Activated CD4-positive, alpha-beta T cell treated with anti-CD3 and anti-CD28 coated beads, Interleukin-2, Interleukin-4, amounts not matched to agents 100 ng/mL and 50 ng/mL, durations not matched to agents 16 hours and 8 hours (primary cell): ENCODE measurements around the gene RNF212.

ENCODE experiments used
- DNase-seq: peaks from one replicate; pipeline ENCODE4 v3.0.0-alpha.2; 2020; ENCODE audit warnings: low spot score

RNF212 gene

DNA sequence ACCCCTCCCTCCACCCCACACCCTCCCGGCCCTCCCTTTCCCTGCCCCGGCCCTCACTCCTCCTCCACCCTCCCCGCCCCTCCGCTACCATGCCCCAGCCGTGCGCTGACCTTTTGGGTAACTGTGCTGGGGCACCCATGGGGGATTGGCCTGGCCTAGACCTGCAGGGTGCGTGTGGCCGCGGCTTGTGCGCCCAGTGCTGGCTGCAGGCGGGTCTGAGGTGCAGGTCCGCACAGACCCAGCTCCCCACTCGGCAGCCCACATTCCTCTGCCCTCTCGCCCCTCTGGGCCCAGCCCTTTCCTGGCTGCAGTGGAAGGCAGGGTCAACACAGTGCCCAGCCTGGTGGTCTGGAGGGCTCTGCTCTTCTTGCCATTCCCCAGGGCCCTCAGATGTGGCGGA, 77.3 kb downstream of the RNF212 start:
- DNase-seq, result no peak

DNA sequence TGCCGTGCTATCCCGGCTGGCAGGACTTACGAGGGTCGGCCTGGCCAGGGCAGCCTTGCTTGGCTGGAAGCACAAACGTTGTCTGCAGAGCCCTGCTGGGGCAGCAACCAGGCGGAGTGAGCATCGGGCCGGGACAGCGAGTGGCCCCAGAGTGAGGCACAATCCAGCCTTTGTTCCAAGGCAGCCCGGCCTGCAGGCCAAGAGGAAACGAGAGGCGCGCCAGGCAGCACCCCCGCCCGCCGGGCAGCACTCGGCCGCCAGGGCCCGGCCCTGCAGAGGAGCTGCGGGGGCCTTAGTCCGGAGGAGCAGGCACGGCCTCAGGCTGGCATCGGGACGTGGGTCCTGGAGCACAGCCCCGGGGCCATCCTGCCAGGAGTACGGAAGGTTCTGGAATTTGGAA, 77.9 kb downstream of the RNF212 start:
- DNase-seq, result no peak

DNA sequence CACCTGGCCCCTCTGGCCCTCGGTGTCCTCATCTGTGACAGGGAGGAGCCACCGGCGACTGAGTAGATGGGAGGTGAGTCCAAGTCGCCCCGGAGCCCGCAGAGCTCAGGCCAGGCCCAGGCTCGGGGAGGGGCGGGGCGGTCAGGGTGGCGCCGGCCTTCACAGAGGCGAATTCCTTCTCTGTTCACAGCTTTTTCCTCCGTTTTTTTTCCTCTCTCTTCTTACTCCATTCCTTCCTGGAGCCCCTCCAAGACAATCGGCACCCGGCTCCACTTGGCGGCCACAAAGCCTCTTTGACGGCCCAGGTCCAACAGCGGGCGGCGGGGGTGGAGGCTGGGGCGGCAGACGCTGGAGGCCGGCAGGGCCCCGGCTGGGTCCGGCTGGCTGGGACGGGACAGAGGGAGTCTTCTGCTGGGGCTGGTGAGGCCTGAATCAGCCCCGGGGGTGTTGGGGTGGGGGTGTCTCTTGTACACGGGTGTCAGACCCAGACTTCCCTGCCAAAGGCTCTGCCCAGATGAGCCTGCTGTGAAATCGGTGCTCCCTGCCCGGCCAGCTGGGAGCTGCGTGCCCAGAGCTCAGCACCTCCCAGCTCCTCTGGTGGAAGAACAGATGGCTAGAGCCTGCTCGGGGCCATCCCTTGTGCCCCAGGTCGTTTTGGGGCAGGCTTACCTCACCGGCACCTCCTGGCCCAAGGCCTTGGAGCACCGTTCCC, 79.4 kb downstream of the RNF212 start:
- DNase-seq, result no peak

DNA sequence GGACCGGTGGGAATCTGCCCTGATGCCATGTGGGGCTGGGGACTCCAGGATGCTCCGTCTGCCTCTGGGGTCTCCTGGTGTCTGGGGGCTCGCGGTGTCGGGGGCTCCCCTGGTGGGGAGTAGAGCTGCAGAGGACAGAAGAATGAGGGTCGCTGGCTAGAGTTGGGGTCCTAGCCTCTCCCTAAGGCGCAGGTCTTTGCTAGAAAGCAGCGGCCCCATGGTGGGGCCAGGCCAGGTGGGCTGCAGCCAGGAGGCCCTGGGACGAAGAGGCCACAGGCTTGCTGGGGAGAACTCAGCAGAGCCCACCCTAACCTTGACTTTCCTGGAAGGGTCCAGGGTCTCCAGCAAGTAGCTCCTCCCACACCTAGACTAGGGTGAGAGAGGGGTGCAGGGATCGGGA, 80.5 kb downstream of the RNF212 start:
- no peak for DNase-seq

DNA sequence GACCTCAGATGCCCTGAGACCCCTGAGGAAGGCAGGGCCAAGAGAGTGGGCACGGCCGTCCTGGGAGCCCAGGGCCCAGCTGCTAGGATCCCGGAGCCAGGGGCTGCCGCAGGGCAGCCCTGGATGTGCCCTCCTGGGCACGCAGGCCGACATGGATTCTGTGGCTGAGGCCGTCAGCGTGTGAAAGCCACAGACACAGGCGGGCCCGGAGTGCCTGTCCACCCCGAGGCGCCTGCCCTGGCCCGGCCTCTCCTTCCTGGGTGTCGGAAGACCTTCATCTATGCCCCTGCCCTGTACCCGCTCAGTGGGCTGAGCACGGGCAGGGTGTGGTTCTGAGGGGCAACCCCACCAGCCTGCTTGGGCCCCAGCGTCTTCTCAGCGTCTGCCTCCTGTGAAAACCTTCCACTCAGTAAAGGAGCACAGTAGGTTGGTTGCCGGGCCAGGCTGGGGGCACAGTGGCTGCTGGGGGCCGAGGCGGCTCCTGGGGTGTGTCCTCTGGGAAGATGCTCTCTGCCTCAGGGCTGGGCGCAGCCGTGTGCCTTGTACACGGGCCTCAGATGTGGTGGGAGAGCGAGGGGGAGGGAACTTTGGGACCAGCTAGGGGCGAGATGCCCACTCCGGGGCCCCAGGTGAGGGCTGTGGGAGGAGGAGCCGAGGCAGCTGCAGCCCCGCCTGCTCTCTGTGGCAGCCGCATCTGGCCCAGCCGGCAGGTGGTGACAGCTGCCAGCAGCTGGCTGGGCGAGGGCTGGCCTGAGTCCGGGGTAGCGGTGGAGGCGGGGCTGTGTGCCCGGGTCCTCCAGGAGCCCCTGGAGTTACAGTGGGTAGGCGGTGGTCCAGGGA, 81.2 kb downstream of the RNF212 start:
- no peak for DNase-seq

DNA sequence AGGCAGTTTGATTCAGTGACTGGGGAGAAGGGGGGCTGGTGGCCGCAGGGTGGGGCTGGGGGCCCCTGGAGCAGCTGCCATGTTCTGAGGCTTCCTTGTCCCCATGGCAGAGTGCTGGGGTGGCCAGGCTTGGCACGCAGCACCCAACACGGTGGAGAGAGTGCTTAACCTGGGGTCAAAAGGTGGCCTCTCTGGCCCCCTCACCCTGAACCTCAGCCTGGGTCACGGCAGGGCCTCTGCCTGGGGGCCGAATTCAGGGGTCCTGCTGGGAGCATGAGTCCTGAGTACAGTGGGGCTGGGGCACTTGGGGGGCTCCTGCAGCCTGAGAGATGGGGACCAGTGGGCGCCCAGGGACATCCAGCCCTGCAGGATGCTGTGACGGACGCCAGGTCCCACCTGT, 82.0 kb downstream of the RNF212 start:
- no peak for DNase-seq

DNA sequence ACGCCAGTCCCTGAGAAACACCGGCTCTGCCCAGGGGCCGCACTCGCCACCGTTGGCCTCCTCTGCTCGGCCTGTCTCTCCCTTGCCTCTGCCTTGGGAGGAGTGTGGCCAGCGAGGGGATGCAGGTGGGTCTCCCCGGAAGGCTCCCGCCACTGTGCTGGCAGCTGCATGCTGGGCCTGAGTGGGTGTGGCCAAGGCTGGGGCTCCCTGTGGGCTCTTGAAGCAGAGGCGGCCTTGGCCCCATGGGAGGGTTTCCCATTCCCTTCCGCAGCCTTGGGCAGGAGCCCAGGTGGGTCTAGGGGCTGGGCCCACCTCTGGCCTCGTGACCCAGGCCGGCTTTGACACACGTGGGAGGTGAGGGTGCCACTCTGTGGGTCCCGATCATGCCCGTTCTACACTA, 82.8 kb downstream of the RNF212 start:
- DNase-seq, result no peak

DNA sequence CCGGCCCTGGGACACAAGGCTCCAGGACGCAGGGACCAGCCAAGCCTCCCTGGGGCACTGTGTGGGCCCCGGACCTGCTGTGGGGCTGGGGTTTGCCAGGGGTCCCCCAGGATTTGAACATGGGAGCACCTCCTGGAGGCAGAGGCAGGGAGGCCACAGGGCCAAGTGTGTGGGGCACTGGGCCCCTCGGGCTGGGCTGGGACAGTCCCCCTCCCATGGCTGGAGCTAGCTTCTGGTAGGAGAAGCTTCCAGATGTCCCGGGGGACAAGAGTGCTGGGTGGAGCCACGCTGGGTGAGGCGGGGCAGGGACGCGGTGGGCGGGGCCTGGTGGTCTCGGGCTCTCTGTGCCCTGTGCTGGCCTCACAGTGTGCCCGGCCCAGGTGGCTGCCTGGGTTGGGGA, 83.3 kb downstream of the RNF212 start:
- DNase-seq, result no peak

DNA sequence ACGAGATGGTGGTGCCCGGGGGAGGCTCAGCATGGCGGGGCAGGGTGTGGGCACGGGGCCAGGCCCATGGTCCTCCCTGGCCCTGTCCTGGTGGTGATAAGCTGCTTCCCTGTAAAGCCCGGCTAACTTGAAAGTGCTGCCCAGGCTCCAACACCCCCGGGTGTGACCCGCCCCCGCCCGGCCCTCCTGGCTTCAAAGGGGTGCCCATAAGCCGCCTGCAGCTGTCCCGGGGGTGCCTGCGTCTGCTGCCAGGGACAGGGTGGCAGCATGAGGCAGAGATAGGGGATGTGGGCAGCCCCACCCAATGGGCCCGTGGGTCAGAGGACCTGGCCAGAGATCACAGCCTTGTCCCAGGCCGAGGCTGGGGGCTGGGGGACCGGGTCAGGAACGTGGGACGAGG, 83.8 kb downstream of the RNF212 start:
- no peak for DNase-seq

DNA sequence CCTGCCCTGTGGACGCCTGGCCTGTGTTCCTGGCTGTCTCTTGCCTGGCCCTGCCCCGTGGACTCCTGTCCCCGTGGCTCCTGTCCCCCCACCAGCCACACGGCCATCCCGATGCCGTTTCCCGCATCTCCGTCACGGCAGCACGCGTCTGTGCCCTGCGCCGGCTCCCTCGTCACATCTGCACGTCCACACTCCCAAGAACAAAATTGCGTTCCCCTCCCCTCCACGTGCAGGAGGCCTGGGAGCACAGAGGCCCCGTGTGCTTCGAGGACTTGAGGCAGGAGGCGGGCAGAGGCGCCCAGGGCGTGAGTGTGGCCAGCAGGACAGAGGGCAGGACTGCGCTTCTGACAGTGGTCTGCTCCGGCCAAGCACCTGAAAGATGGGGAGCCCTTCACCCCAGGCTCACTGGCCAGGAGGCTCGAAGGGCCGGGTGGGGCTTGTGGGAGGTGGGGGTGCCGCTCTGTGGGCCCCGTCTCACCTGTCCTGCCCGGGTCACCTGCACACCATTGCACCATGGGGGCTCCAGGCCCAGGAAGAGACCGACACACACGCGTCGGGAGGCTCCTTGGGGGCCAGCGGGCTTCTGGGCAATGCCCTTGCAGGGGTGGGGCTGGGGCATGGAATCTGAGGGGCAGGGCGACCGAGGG, 84.7 kb downstream of the RNF212 start:
- DNase-seq, result no peak

DNA sequence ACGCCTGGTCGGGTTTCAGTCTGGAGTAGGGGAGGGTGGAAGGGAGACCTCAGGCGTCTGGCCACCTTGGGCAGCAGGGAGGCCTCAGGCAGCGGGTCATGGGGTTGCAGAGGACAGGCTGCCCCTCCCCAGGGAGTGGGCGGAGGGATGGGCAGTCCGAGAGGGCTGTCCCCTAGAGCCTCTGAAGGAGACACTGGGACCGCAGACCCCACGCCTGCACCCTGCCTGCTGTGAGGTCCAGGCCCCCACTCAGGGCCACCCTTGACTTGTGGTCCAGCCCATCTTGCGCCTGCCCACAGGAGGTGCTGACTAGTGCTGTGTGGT, 85.5 kb downstream of the RNF212 start:
- DNase-seq, result no peak

DNA sequence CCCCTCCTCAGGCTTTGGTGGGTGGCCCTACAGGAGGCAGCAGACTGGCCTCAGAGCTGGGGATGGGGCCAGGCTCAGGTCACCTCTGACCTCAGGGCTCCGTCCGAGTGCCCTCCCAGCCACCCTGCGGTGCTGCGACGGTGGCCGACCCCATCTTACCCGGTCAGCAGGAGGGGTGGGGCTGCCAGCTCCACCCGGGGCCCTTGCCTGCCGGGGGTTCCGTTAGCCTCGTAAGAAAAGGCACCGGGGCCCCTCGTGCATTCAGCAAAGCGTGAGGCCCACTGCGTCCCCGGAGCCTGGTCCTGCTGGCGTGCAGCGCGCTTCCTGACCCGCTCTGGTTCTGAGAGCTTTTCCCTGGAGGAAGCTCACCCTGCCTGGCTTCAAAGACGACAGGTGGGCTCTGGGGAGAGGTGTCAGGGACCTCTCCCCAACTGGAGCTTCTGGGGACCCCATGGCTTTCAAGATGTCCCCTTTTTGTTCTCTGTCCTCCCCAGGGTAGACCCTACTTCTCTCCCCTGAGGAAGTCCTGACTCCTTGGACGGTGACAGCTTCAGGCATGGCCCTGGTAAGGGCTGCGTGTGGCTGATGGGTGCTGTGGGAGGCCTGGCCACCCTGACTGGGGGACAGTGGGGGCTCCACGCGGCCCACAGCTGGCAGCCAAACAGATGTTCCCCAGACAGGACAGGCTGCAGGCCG, 86.0 kb downstream of the RNF212 start:
- DNase-seq, result no peak

DNA sequence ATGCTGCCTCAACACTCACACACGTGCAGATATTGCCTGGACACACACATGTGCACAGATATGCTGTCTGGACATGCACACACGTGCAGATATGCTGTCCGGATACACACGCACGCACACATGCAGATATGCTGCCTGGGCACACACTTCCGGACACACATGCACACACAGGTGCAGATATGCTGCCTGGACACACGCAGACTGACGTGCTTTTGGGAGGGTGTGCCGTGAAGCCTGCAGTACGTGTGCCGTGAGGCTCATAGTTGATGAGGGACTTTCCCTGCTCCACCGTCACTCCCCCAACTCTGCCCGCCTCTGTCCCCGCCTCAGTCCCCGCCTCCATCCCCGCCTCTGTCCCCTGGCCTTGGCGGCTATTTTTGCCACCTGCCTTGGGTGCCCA, 87.2 kb downstream of the RNF212 start:
- peak; percentile 17 for DNase-seq

DNA sequence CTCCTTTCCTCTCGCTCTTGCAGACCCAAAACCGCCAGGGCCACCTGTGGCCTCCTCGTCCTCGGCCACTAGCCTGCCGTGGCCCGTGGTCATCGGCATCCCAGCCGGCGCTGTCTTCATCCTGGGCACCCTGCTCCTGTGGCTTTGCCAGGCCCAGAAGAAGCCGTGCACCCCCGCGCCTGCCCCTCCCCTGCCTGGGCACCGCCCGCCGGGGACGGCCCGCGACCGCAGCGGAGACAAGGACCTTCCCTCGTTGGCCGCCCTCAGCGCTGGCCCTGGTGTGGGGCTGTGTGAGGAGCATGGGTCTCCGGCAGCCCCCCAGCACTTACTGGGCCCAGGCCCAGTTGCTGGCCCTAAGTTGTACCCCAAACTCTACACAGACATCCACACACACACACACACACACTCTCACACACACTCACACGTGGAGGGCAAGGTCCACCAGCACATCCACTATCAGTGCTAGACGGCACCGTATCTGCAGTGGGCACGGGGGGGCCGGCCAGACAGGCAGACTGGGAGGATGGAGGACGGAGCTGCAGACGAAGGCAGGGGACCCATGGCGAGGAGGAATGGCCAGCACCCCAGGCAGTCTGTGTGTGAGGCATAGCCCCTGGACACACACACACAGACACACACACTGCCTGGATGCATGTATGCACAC, 88.3 kb downstream of the RNF212 start:
- no peak for DNase-seq

DNA sequence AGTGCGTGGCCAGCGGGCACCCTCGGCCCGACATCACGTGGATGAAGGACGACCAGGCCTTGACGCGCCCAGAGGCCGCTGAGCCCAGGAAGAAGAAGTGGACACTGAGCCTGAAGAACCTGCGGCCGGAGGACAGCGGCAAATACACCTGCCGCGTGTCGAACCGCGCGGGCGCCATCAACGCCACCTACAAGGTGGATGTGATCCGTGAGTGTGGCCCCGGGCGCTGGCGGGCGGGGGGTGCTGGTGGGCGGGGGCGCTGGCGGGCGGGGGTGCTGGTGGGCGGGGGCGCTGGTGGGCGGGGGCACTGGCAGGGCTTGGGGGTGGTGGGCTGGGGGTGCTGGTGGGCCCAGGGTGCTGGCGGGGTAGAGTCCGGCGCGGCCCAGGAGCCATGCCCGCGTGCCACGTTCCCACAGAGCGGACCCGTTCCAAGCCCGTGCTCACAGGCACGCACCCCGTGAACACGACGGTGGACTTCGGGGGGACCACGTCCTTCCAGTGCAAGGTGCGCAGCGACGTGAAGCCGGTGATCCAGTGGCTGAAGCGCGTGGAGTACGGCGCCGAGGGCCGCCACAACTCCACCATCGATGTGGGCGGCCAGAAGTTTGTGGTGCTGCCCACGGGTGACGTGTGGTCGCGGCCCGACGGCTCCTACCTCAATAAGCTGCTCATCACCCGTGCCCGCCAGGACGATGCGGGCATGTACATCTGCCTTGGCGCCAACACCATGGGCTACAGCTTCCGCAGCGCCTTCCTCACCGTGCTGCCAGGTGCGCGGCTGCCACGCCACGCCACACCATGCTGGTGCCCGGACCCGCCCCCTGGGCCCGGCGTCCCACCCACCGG, 89.2 kb downstream of the RNF212 start:
- no peak for DNase-seq

DNA sequence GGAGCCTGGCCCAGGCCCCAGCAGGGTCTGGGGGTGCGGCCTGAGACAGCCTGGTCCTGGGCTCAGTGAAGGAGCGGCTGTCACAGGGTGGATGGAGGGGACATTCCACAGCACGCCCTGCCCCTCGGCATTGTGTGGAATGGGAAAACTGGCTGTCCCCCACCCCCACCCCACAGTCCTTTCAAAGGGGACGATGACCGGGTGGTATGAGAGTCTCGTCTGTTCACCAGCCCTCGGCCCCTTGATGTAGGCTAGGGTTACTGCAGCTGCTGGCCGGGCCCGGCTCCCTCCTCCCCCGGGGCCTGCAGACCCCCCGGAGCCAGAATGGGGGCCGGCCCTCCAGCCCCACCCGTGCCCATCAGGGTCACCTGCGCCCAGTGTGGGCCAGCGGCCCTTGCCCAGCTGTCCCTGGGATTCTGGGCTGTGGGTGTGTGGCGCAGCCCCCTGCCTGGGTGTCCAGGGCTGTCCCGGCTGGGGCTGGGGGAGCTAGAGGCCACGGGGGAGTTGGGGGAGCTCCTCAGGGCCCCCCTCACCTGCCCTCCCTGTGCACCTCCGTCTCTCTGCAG, 90.2 kb downstream of the RNF212 start:
- DNase-seq, result no peak

DNA sequence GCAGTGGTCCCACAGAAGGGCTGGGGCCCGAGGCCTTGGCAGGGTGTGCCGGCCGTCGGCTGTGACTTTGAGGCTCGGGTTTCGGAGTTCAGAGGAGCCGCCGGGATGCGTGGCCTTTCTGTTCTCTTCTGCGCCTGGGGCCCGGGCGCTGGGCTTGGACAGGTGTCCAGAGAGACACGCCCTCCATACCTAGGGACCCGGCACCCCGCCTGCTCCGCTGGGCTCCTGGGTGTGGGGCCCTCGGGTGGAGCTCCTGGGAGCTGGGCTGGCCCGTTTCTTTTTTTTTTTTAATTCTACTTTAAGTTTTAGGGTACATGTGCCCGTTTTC, 90.7 kb downstream of the RNF212 start:
- no peak for DNase-seq

DNA sequence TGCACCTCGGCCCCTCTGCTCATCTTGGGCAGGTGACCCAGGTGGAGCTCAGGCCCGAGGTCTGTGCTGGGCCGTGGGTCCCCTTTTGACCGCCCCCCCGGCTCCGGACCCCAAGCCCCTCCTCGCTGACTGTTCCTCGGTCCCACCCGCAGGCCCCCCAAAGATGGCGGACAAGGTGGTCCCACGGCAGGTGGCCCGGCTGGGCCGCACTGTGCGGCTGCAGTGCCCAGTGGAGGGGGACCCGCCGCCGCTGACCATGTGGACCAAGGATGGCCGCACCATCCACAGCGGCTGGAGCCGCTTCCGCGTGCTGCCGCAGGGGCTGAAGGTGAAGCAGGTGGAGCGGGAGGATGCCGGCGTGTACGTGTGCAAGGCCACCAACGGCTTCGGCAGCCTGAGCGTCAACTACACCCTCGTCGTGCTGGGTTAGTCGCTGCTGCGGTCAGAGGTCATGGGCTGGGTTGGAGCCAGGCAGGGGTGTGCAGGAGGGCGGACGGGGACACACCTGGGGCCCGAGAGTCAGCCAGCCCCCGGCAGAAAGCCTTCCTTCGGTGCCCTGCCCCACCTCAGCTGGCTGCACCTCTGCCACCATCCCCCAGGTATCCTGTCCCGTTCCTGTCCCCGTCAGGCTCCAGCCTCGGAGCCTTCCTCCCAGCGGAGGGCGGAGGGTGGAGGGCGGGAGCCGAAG, 91.2 kb downstream of the RNF212 start:
- DNase-seq, result no peak
